HG02642 (cell line): Measurements from ENCODE around the gene ANKHD1.

ENCODE experiments used
- ATAC-seq: cut with Tn5 transposase; IDR thresholded peaks from one replicate; pipeline ENCODE4 v1.9.1; 2021; ENCODE audit warnings: mild to moderate bottlenecking; ENCODE audit not compliant: unreplicated experiment, poor library complexity

The ANKHD1 gene

GRCh38 chr5:140401362-140402257 lies at the start of gene ANKHD1:
ANKHD1 (plus strand) TSS chr5:140401833; CDS start chr5:140401968, 135 bp downstream.
- ATAC-seq, result peak; percentile 86

DNA sequence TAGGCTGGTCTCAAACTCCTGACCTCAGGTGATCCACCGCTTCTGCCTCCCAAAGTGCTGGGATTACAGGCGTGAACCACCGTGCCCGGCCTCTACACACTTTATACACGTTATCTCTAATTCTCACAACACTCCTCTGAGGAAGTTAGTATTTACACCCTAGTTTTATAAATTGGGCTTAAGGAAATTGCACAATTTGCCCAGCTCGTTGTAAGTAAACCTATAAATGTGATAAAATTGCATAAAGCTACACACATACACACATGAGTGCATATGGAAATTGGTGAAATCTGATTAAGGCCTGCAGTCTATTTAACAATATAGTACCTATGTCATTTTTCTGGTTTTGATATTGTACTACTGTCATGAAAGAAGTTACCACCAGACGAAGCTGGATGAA lies 46.1 kb upstream of the ANKHD1 start:
- no peak for ATAC-seq

- peak; percentile 17 for ATAC-seq
Measured at GRCh38 chr5:140356853-140357725, 44.5 kb upstream of the ANKHD1 start.

GRCh38 chr5:140357726-140358093 lies 43.9 kb upstream of the ANKHD1 start:
- ATAC-seq, result peak; percentile 90

DNA sequence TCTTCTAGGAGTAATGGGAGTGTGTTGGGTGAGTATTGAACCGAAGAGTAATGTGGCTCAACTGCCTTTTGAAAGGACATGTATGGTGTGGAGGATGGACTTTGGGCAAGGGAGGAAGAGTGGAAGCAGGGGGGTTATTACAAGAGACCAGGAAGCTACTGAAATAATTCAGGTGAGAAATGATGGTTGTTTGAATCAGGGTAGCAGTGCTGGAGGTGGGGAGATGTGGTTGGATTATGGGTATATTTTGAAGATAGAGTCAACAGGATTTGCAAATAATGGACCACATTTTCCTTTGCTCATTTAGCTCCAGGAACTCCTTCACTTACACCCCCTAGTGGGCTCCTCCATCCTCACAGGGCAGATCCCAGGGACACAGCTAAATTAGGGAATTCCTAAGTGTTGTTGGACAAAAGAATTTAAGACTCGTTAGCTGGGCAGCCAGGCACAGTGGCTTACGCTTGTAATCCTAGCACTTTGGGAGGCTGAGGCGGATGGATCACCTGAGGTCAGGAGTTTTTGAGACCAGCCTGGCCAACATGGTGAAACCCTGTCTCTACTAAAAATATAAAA lies 42.8 kb upstream of the ANKHD1 start:
- ATAC-seq, result no peak

DNA sequence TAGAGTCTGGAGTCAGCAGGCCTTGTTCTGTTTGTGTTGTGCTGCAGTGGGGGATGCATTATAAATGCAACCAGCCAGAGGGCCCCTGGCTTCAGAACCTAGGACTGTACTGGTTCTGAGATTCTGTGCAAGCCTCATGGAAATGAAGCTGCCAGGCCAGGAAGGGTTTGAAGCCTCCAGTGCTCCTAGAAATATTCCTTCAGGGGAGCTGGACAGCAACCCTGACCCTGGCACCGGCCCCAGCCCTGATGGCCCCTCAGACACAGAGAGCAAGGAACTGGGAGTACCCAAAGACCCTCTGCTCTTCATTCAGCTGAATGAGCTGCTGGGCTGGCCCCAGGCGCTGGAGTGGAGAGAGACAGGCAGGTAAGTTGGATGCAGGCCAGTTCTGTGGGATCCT lies 41.5 kb upstream of the ANKHD1 start, which contains the start of gene SLC4A9:
Gene SLC4A9 (plus strand): TSS at position 94 of the 400 bp plus-strand sequence. CDS start 43 bp downstream, at position 137.
- no peak for ATAC-seq

DNA sequence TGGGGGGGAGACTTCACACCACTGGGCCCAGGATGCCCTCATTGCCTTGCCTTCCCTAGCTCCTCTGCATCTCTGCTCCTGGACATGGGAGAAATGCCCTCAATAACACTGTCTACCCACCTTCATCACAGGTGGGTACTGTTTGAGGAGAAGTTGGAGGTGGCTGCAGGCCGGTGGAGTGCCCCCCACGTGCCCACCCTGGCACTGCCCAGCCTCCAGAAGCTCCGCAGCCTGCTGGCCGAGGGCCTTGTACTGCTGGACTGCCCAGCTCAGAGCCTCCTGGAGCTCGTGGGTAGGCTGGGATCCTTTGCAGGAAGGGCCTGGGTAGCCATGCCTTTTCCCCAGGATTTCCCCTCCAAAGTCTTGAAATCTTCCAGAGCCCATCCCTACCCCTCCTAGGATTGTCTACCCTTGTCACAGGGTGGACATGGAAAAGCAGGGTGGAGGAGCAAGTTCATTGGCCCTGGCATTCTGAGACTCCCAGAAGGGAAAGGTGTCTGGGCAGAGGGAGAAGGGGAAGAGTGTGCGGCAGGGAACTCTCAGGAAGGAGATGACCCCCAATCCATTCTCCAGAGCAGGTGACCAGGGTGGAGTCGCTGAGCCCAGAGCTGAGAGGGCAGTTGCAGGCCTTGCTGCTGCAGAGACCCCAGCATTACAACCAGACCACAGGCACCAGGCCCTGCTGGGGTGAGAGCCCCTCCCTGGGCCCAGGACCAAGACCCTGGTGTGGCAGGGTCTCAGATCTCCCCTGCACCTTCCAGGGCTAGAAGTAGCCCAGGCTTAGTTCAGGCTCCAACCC lies 40.8 kb upstream of the ANKHD1 start:
- ATAC-seq, result no peak

DNA sequence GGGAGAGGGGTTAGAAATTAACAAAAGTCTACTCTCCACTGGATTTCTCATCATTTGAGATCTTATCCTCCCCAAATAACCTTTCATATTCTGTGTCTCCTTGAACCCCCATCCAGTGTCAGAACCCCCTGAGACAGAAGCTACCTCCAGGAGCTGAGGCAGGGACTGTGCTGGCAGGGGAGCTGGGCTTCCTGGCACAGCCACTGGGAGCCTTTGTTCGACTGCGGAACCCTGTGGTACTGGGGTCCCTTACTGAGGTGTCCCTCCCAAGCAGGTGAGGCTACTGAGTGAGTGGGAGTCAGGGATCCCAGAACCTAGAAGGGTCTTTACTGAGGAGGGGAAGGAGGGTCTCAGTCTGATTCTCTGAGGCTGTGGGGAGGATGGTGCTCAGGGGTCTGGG lies 39.7 kb upstream of the ANKHD1 start:
- ATAC-seq, result no peak

GRCh38 chr5:140362311-140362710 lies 39.3 kb upstream of the ANKHD1 start:
- ATAC-seq, result no peak

- ATAC-seq, result peak; percentile 91
Measured at GRCh38 chr5:140362875-140363630, 38.6 kb upstream of the ANKHD1 start.

DNA sequence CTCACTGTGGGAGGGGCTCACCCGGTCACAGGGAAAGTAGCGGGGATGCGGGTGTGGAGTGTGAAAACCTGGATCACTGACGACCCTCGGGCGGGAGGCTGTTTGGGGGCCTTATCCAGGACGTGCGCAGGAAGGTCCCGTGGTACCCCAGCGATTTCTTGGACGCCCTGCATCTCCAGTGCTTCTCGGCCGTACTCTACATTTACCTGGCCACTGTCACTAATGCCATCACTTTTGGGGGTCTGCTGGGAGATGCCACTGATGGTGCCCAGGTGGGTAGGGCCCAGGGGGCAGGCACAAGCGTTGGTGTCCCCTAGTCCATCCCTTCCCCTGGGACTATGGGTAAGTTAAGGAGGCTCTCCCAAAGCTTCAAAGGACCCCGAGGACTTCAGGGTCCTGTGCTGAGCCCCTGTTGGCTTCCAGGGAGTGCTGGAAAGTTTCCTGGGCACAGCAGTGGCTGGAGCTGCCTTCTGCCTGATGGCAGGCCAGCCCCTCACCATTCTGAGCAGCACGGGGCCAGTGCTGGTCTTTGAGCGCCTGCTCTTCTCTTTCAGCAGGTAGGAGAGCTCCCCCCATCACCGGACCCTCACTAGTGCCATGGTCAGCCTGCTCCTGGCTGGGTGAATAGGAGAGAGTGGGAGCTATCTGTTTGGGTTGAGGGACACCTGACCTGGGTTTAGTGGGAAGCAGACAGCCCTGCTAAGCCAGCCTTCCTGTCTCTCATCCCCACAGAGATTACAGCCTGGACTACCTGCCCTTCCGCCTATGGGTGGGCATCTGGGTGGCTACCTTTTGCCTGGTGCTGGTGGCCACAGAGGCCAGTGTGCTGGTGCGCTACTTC lies 37.8 kb upstream of the ANKHD1 start:
- no peak for ATAC-seq

DNA sequence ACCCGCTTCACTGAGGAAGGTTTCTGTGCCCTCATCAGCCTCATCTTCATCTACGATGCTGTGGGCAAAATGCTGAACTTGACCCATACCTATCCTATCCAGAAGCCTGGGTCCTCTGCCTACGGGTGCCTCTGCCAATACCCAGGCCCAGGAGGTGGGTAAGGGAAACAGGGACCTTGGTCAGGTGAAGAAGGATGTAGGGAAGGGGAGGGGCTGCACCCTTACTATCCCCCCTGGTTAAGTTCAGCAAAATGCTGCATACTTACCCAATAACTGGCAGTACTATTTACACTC lies 37.2 kb upstream of the ANKHD1 start:
- ATAC-seq, result no peak

- ATAC-seq, result no peak
Measured at GRCh38 chr5:140365282-140365681, 36.4 kb upstream of the ANKHD1 start.

DNA sequence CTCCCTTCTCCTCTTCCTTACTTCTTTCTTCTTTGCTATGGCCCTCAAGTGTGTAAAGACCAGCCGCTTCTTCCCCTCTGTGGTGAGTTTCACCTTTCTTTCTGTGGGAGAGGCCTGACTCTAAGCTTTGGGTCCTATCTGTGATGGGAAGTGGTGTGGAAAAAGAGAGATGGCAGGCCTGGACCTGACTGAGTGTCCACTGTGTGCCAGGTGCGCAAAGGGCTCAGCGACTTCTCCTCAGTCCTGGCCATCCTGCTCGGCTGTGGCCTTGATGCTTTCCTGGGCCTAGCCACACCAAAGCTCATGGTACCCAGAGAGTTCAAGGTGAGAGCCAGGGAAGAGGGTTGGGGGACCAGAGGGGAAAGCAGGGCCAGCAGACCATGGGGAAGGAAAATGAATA lies 35.7 kb upstream of the ANKHD1 start:
- ATAC-seq, result no peak

DNA sequence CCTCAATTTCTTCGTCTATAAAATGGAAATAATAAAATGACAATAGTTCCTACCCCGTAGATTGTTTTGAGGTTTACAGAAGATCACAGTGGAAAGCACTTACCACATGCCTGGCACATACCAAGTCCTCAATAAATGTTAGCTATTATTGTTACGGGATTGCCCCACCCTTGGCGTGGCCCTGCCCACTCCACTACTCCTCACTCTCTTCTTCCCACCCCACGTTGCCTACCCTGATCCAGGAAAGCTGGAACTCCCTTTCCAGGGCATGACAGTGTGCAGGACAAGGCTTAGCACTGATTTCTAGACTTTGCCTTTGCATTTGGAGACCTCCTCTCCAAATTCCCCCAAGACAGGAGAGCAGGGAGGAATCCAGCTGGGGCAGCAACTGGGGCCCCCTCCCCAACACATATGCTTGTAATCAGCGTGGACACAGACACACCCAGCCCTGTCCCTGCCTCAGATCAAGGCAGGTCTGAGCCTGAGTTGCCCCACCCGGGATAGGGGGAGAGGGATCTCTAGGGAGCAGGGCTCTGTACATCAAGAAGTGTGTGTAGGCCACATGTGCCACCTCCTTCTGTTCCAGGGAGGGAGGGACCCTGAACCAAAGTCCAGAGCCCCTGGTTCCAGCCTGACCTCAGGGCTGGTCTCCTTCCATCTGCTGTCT lies 34.9 kb upstream of the ANKHD1 start:
- ATAC-seq, result no peak

- no peak for ATAC-seq
Measured at GRCh38 chr5:140367256-140368013, 34.2 kb upstream of the ANKHD1 start.

DNA sequence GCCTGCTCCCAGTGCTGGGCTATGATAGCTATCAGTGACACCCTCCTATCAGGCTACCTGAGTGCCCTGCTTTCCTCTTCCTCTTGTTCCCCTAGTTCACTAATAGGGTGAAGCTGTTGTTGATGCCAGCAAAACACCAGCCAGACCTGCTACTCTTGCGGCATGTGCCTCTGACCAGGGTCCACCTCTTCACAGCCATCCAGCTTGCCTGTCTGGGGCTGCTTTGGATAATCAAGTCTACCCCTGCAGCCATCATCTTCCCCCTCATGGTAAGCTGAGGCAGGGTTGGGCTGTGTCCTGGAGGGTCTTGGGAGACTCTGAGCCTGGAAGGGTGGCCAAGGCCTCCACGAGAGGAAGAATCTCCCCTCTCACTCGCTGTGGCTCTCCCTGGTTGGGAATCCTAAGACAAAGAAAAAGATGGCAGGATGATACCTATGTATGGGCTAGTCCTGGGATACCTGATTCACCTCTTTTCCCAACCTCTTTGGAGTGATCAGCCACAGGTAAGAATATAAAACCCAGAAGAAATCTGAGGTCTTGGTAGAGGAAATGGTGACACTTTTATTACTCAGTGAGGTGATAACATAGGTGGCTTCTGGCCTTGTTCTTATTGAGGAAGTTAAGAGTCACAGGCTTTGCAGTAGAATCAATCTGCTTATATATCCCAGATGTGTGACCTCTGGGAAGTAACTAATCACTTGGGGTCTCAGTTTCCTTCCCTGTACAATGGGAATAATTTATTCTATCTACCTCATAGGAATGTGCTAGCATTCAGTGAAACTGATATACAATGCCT lies 30.1 kb upstream of the ANKHD1 start:
- ATAC-seq, result no peak
